HUDEP-2 (cell line): Measurements from ENCODE around the gene FAM83D.
A peak's percentile ranks its signal among the peaks of the same experiment; 100 is the strongest.

Experiments
- DNase-seq, 76 experiments: peaks; one replicate each; lab custom pipeline; 2025; ENCODE audit not compliant: unreplicated experiment in 76 of 76; lab: John Stamatoyannopoulos, UW

Gene FAM83D

DNA sequence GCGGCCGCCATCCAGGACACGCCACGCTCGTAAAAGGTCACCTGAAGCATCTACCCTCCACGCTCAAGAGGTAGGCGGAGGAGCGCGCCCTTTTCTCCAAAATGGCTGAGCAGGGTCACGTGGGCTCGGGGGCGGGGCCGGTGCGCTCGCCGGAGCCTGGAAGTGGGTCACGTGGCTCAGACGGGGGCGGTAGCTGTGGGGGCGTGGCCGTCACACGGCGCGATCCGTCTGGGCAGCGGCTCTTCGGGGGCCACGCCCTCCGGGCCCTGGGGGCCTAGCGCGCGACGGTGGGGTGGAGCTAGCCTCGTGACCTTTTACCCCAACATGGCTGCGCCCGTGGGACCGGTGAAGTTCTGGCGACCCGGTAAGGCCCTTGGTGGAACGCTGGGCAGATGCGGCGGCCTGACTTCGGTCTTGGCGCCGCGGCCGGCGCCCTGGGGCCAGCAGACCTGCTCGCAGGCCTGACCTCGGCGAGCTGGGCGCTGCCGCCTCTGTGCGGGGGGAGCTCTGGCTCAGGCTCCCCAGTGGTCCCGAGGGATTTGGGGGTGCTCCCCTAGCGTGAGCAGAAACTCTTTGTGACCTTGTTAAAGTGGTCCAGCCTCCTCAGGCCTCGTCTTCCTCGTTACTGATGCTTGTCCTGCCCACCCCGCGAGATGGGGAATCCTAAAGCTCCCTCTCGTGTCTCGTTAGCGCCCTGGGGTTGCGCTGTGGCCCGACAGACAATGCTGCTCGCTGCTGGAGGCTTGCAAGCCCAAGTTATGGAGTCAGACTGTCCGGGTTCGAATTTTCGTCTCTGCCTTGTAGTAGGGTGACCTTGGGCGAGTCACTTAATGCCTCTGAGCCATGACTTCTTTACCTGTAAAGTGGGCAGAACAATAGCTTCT is 36.1 kb downstream of the FAM83D start, which contains the start of gene DHX35:
Gene DHX35, plus strand, starts transcription at position 301 of the 884 bp plus-strand sequence. Its CDS starts 24 bp downstream, at position 325.
- peak in 75 of 76 experiments; percentile 24 to 99 (median 94) for DNase-seq

DNA sequence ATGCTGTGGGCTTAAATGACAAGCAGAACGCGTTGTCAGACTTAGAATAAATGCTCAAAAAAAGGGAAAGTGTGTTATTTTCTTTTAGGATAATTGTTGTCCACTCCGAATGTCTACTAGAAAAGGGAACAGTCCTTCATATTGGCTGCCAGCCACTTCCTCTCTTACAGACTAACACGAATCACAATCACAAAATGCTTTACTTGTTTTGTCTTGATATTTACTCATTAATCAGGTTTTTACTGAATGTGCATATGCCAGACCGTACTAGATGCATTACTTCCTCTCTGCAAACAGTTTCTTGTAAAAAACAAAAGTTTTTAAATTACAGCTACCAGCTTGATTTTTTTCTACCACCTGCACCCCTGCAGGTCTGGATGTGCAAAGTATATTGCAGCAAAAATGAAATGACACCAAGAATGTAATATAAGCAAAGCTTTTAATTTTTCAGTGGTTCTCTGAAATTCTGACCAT is 36.7 kb downstream of the FAM83D start:
- peak in 3 of 76 experiments; percentile 5 to 42 (median 34) for DNase-seq

- no peak for DNase-seq
Observed at GRCh38 chr20:38963745-38964144, 37.5 kb downstream of the FAM83D start.

DNA sequence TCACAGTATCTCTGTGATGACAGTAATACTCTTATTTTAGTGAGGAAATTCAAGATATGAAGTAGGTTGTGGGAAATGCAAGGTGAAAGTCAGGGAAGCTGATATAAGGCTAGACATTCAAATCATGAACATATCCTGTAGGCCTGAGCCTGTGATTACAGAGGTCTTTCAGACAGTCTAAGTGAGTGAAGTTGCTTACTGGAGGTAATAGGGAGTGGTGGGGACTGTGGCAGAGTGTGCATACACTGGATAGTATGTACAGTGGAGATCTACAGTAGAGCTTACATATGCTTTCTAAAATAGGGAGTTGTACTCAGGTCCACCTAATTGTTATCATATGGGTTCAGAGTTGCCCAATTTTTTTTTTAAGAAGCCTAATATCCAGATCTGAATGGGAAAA is 39.0 kb downstream of the FAM83D start:
- DNase-seq, result no peak

GRCh38 chr20:38968090-38968489 is 41.9 kb downstream of the FAM83D start:
- no peak for DNase-seq

DNA sequence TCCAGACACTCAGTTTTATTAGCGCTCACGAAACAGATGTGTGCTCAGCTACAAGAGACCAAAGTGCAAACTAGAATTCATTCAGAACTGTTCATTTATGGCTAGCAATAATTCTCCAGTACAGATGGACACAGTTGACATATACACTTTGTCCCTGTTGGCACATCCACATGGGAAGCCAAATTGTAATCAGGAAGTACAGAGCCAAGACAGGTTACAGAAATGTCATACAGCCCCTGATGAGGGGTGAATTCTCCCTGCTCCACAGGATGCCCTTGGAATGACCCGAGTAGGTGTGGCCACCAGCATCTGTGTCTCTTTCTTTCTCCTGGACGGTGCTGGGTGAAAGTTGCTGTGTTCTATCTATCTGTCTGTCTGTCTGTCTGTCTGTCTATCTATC is 43.5 kb downstream of the FAM83D start:
- DNase-seq, result no peak

GRCh38 chr20:38970302-38970701 is 44.1 kb downstream of the FAM83D start:
- DNase-seq, result no peak

- DNase-seq, result no peak
Observed at GRCh38 chr20:38973107-38973506, 46.9 kb downstream of the FAM83D start.

DNA sequence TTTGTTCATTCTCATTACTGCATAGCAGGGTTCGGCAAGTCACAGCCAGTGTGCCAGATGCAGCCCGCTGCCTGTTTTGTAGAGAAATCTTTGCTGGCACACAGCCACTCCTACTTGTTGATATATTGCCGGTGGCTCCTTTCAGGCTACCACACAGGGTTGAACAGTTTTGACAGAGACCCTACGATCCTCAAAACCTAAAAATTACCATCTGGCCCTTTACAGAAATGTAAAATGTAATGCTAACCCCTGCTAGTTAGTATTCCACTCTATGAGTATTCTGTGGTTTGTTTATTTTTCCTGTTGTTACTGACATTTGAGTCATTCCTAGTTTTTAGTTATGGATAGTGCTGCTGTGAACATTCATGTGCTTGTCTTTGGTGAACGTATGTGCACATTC is 47.4 kb downstream of the FAM83D start:
- no peak for DNase-seq

- peak in 2 of 76 experiments; percentile 6 to 10 for DNase-seq
Observed at GRCh38 chr20:38975539-38976120, 49.4 kb downstream of the FAM83D start.

DNA sequence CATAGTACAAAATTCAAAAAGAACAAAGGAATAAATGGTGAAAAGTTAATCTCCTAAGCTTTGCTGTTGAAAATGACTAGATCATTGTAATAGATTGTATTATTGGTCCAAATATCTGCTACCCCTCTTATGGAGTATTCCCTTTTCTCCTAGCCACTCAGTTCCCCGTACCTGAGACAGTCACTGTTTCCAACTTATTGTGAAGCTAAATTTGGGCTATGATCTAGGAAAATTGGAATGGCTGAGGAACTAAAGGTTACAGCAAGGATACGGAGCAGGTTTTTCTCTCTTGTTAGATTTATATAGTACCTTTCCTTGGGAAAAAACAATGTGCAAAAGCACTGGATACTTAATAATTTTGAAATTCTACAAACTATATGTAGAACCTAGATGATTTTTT is 53.2 kb downstream of the FAM83D start:
- DNase-seq, result no peak

GRCh38 chr20:38979842-38980241 is 53.6 kb downstream of the FAM83D start:
- no peak for DNase-seq

DNA sequence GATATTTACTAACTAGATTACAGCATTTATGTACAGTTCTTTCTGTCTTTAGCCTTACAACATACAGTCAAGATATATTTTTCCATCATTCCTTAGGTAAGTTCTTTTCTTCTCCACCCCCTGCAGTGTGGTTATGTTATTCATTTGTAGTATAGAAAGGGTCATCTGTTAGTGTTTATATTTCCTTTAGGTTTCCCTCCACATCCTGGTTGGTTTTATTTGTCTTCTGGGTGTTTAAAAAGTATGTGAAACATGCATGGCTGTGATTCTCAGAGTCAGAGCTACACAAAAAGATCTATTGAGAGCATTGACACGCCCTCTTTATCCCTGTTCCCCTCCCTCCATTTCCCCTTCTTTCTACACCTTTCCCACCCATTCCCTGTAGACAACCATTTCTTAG is 56.1 kb downstream of the FAM83D start:
- no peak for DNase-seq

DNA sequence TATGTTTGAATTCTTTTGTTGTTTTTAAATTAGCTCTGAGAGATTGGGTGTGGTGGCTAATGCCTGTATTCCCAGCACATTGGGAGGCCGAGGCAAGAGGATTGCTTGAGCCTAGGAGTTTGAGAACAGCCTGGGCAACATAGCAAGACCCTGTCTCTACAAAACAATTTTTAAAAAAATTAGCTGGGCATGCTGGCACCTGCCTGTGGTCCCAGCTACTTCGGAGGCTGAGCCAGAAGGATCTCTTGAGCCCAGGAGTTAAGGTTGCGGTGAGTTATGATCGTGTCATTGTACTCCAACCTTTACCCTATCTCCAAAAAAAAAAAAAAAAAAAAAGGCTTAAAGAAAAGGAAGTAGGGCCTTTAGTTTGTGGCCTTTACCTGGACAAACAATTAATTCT is 58.8 kb downstream of the FAM83D start:
- no peak for DNase-seq

DNA sequence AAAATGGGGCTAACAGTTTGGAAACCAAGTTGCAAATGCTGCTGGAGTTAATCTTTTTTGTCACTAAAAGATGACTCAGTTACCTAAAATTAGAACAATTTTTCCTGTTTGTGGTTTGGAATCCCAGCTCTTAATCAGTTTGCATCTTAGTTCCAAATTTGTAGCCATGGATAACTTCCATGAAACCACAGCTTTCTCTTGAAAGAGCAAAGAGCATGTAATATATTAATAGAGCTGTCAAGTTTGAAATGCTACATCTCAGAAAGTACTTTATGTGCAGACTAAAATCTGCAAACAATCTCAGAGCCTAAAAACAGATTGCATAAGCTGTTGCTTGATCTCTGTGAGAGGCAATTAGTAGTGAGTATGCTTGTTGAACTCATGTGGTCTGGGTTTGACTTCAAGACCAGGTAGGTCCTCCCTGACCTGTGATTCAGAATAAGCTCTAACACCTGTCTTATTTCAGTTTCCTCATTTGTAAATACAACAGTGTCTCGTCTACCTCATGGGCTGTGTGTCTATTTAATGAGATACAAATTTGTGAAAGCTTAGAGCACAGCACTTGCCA is 59.5 kb downstream of the FAM83D start:
- no peak for DNase-seq

DNA sequence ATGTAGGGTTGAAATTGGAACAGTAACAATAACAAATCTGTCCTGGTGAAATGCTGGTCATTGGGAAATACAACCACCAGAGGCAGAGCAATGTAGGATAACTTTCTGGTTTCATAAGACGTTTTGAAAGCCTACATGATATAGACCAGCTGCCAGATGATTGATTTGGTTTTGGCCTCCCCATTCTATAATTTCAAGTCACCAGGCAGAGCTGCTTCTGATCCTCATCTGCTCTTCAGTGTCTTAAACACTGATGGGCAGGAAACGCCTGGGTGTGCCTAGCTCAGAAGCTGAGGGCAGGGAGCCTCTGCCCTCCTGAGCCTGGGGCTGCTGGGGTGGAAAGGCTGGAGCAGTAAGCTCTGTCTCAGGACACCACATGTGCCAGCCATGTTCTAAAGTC is 60.4 kb downstream of the FAM83D start:
- DNase-seq, result no peak

DNA sequence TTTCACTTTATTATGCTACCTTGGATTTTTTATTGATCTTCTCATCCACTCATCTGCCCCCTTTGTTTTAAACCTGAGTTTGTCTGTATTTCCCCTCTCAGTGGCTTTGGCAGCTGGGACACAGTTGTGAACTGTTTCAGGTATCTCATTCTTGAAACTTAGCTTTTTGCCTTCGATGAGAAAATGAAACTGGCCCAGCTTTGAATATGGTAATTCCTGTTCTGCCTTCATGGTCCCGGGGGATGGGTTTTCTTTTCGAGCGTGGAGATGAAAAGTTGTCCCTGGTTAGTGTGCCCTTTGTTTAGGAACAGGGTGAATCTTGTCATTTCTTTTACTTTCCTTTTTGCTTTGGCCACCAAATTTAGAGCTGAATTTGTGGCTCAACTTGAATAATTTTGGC is 61.6 kb downstream of the FAM83D start:
- no peak for DNase-seq

DNA sequence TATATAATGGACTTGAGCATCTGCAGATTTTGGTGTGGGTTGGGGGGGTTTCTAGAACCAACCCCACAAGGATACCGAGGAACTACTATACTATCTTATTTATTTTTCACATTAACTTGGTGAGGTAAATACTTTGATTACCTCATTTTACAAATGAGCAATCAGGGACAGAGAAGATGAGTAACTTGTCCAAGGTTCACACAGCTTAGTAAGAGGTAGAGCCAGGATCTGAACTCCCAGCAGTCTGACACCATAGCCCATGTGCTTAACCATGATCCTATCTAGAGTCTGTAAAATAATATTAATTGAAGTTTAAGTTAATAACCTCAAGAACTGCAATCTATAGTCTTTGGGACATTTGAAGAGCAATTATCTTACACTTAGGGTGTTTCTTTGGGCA is 64.5 kb downstream of the FAM83D start:
- DNase-seq, result no peak

- DNase-seq, result no peak
Observed at GRCh38 chr20:38991814-38992704, 65.8 kb downstream of the FAM83D start.

DNA sequence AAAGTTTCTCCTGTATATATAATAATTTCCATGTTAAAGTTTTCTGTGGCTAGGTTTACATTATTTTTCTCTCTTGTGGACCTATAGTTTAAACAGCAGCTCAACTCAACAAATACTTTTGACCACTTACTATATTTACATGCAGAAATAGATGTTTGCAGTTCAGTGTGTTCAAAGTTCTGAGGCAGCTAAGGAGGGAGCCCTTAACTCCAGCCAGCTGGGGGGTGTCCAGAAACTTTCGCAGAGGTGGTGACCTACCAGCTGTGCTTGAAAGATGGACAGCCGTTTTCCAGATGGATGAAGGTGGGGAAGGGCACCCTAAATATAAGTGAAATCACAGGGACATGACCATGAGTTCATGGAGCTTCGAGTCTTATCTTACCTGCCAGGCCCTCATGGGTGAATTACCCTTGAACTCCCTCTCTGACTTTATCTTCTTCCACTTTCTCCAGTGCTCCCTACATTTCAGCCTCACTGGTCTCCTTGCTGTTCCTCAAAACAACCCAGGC is 69.4 kb downstream of the FAM83D start:
- peak in 1 of 76 experiments; percentile 5 for DNase-seq
